Measurements from ENCODE around the gene SNAI3. TPM values are rescaled to one million over a fixed set of nuclear protein-coding genes. Genes with fewer than 3 reads are reported as not detected.

SNAI3 gene
- total RNA-seq, 2 experiments from 2014 or later: 5.2 to 5.3 TPM

- intact Hi-C loops (cut with micrococcal nuclease): no loop called here
- no peak for ATAC-seq
- H3K36me3 Mint-ChIP-seq (ENCODE audit: low read depth): peaks cover 14% of the 10 kb centered on the region
These were observed 46.9 kb downstream of the SNAI3 start for GRCh38 chr16:88639231-88640038.

GRCh38 chr16:88638323-88639230 is 47.7 kb downstream of the SNAI3 start, which contains the start of gene IL17C:
Gene IL17C (plus strand): TSS chr16:88638572. CDS start chr16:88638642, 70 bp downstream.
- CTCF ChIA-PET: interaction anchor here (1.7 kb wide), 1 partner anchor 46 kb away, joined by 6 read pairs; no protein-coding TSS in a partner anchor
- DNase-seq: peak; percentile 39
- intact Hi-C loops (cut with micrococcal nuclease): no loop called here
- no peak for TF ChIP-seq CTCF (IDR thresholded peaks at IDR 0.05)
- Mint-ChIP-seq H3K36me3 (ENCODE audit: low read depth) (peaks cover 12% of the 10 kb centered on the region), H3K4me1 (ENCODE audit: low read depth) (peaks cover 35% of the 10 kb centered on the region), H3K4me3 (no peak within 1 kb of the TSS), H3K27me3 (peaks cover 20% of the 10 kb centered on the region), H3K9me3 (no peaks in the 10 kb centered on the region), H3K27ac (peak within 1 kb of the TSS; percentile 59)
- no peak for ATAC-seq
- POLR2A ChIA-PET: interaction anchor here (0.6 to 2.2 kb wide), 7 partner anchors 10 to 182 kb away, joined by 3 to 11 read pairs (median 3); no protein-coding TSS in a partner anchor

More at GRCh38 chr16:88639231-88640038, 46.9 kb downstream of the SNAI3 start:
- Mint-ChIP-seq H3K4me1 (ENCODE audit: low read depth) (peaks cover 33% of the 10 kb centered on the region), H3K9me3 (no peaks in the 10 kb centered on the region), H3K4me3 (no peak overlapping the region), H3K27ac (no peak overlapping the region), H3K27me3 (peaks cover 20% of the 10 kb centered on the region)
- ChIA-PET POLR2A (interaction anchor here (0.7 to 2.2 kb wide), 6 partner anchors 9 to 173 kb away, joined by 3 to 11 read pairs (median 4); no protein-coding TSS in a partner anchor), CTCF (interaction anchor here (1.7 kb wide), 1 partner anchor 45 kb away, joined by 6 read pairs; no protein-coding TSS in a partner anchor)
- peak; percentile 31 for DNase-seq
- no peak for TF ChIP-seq CTCF (IDR thresholded peaks at IDR 0.05)

GRCh38 chr16:88636488-88637265 is 49.6 kb downstream of the SNAI3 start:
- H3K36me3 Mint-ChIP-seq (ENCODE audit: low read depth): peaks cover 5% of the 10 kb centered on the region
- CTCF ChIA-PET: interaction anchor here (0.6 to 1.4 kb wide), 4 partner anchors 8 to 201 kb away, joined by 3 to 8 read pairs (median 4); partner anchors contain the start of gene SNAI3
- peak overlapping the region; percentile 15 for H3K4me3 Mint-ChIP-seq
- H3K27ac Mint-ChIP-seq: peak overlapping the region; percentile 59
- intact Hi-C loops (cut with micrococcal nuclease): no loop called here
- DNase-seq (peak; percentile 27), ATAC-seq (no peak)
- peaks cover 37% of the 10 kb centered on the region for H3K4me1 Mint-ChIP-seq (ENCODE audit: low read depth)
- peaks cover 20% of the 10 kb centered on the region for H3K27me3 Mint-ChIP-seq
- POLR2A ChIA-PET: interaction anchor here (0.6 to 2.5 kb wide), 11 partner anchors 9 to 1140 kb away, joined by 3 to 28 read pairs (median 3); partner anchors contain the start of genes CYBA and ZC3H18
- TF ChIP-seq CTCF (IDR thresholded peaks at IDR 0.05): no peak
- H3K9me3 Mint-ChIP-seq: no peaks in the 10 kb centered on the region

GRCh38 chr16:88635671-88636319 is 50.5 kb downstream of the SNAI3 start:
- Mint-ChIP-seq H3K4me3 (peak overlapping the region; percentile 22), H3K9me3 (no peaks in the 10 kb centered on the region), H3K27me3 (peaks cover 20% of the 10 kb centered on the region), H3K4me1 (ENCODE audit: low read depth) (peaks cover 39% of the 10 kb centered on the region), H3K27ac (no peak overlapping the region), H3K36me3 (ENCODE audit: low read depth) (peaks cover 5% of the 10 kb centered on the region)
- ATAC-seq: no peak
- no peak for DNase-seq
- CTCF ChIA-PET: no interaction called here
- no peak for TF ChIP-seq CTCF (IDR thresholded peaks at IDR 0.05)
- POLR2A ChIA-PET: interaction anchor here (1.7 to 2.5 kb wide), 2 partner anchors 13 to 65 kb away, joined by 14 to 28 read pairs; partner anchors contain the start of genes CYBA and ZC3H18
- intact Hi-C loops (cut with micrococcal nuclease): no loop called here

All from activated CD8-positive, alpha-beta T cell treated with anti-CD3 and anti-CD28 coated beads for 36 hours (primary cell).